ENCODE measurements around the gene GDI1. TPM values are rescaled to one million over a fixed set of nuclear protein-coding genes. Genes with fewer than 3 reads are reported as not detected.

Gene GDI1
- total and polyA plus RNA-seq, 2 of the 8 experiments (the other 6 are each of a cell fraction or from before 2014, with no cell fraction given): 83.1 to 136 TPM

DNA sequence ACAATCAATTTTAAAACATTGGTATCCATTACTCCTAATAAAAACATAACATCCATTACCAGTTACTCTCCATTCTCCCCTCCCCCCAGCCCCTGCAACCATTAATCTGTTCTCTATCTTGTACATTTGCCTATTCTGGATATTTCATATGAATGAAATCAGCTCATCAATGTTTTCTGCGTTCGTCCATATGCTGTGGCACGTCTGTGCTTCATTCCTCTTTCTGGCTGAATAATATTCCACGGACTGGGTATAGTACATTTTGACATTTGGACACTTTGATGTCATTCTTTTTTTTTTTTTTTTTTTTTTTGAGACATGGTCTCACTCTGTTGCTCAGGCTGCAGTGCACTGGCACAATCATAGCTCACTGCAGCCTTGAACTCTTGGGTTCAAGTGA is 33.1 kb upstream of the GDI1 start:
- H3K14ac ChIP-seq (ENCODE audit: insufficient read length): no peak overlapping the region
- H4K91ac ChIP-seq (replicated peaks; ENCODE audit: insufficient read length, low read length): no peak overlapping the region
- H4K20me1 ChIP-seq (replicated peaks in 1 of 2; ENCODE audit: control insufficient read depth in 1 of 2, insufficient read depth in 2 of 2, low read length in 2 of 2): peaks cover 3 to 4% of the 10 kb centered on the region in 2 experiments
- H3K27ac ChIP-seq (ENCODE audit: low read depth, low read length): no peak overlapping the region
- no peak overlapping the region for H2AFZ ChIP-seq (ENCODE audit: low read length)
- H3K4ac ChIP-seq (replicated peaks; ENCODE audit: insufficient read length, low read depth, low read length): no peak overlapping the region
- WGBS, 2 experiments (ENCODE audit: extremely low coverage in 1 of 2, insufficient coverage in 1 of 2, insufficient read length in 1 of 2, insufficient replicate concordance in 2 of 2, low coverage in 1 of 2, low lambda C conversion rate in 2 of 2, missing lambda C conversion rate in 1 of 2): 98% methylated on average over 4 of the region's 4 CpGs; no CpG with 5 or more reads in 1 of the 2 experiments
- no peaks in the 10 kb centered on the region for H3K79me1 ChIP-seq (ENCODE audit: low read depth, low read length)
- no peak overlapping the region for H2BK20ac ChIP-seq (ENCODE audit: low read length)
- no peak overlapping the region for H3K18ac ChIP-seq (ENCODE audit: extremely low read depth, low read length)
- no peak overlapping the region for H2AK5ac ChIP-seq (ENCODE audit: low read depth, low read length)
- ChIA-PET CTCF (ENCODE audit: partially characterized antibody) (no interaction called here), POLR2A (ENCODE audit: partially characterized antibody) (interaction anchor here (7.9 kb wide), 1 partner anchor 15 kb away, joined by 76 read pairs; no protein-coding TSS in a partner anchor)
- H3K4me2 ChIP-seq (ENCODE audit: insufficient read depth in 1 of 2, low read depth in 2 of 2, low read length in 2 of 2): no peak overlapping the region
- H3K4me1 ChIP-seq (replicated peaks in 1 of 4; ENCODE audit: control insufficient read depth in 3 of 4, insufficient read depth in 4 of 4, low read length in 3 of 4): peaks cover 0 to 9% (median 1%) of the 10 kb centered on the region in 4 experiments; a peak in 3 of 7 replicates
- no peak overlapping the region for H4K5ac ChIP-seq (ENCODE audit: insufficient read length, low read depth, low read length)
- H4K8ac ChIP-seq (ENCODE audit: extremely low read depth, insufficient read depth, low read length): no peak overlapping the region
- no peaks in the 10 kb centered on the region for H3K9me3 ChIP-seq (ENCODE audit: insufficient read depth in 2 of 2, low read depth in 1 of 2, low read length in 1 of 2)
- no peak overlapping the region for H3K56ac ChIP-seq (replicated peaks; ENCODE audit: insufficient read length, low read depth, low read length)
- H3K27me3 ChIP-seq (replicated peaks in 1 of 4; ENCODE audit: control insufficient read depth in 3 of 4, extremely low read depth in 1 of 4, insufficient read depth in 3 of 4, low read length in 3 of 4): no peaks in the 10 kb centered on the region
- H3K9ac ChIP-seq (replicated peaks in 1 of 4; ENCODE audit: extremely low read depth in 1 of 4, low read depth in 3 of 4, low read length in 3 of 4): no peak overlapping the region
- peaks cover 0 to 8% of the 10 kb centered on the region in 2 experiments; a peak in 2 of 4 replicates for H3K79me2 ChIP-seq (ENCODE audit: control insufficient read depth in 1 of 2, insufficient read depth in 2 of 2, low read length in 2 of 2)
- no peak overlapping the region for H2BK120ac ChIP-seq (replicated peaks; ENCODE audit: low read depth, low read length)
- H3K4me3 ChIP-seq (ENCODE audit: extremely low read depth in 1 of 4, insufficient read depth in 2 of 4, low read depth in 3 of 4, low read length in 4 of 4): no peak overlapping the region
- FAIRE-seq (no peak), DNase-seq (ENCODE audit: low read depth in 1 of 2, low spot score in 2 of 2) (no peak)
- no peak overlapping the region for H2BK12ac ChIP-seq (ENCODE audit: low read depth, low read length)
- no peak overlapping the region for H2BK5ac ChIP-seq (ENCODE audit: low read depth, low read length)
- peaks cover 13 to 25% (median 19%) of the 10 kb centered on the region in 4 experiments for H3K36me3 ChIP-seq (ENCODE audit: control insufficient read depth in 2 of 4, insufficient read depth in 4 of 4, low read length in 3 of 4)
- H3K23me2 ChIP-seq (ENCODE audit: low read depth, low read length): peaks cover 6% of the 10 kb centered on the region; the same call in 1 of the 2 replicates
- H3K23ac ChIP-seq (ENCODE audit: insufficient read length): no peak overlapping the region
- no peak overlapping the region for H2BK15ac ChIP-seq (ENCODE audit: low read length)
- TF ChIP-seq RXRA (IDR thresholded peaks at IDR 0.05; ENCODE audit: insufficient read depth, low read depth, low read length) (no peak), BACH1 (IDR thresholded peaks at IDR 0.05; ENCODE audit: low read length) (no peak), SUZ12 (IDR thresholded peaks at IDR 0.05; ENCODE audit: low read length) (no peak), ZNF274 (IDR thresholded peaks at IDR 0.05; ENCODE audit: borderline replicate concordance, extremely low read depth, low read length) (no peak), EP300 (IDR thresholded peaks at IDR 0.05; ENCODE audit: borderline replicate concordance in 1 of 2, low read depth in 2 of 2, low read length in 2 of 2) (no peak), CREB1 (IDR thresholded peaks at IDR 0.05) (no peak), CEBPB (IDR thresholded peaks at IDR 0.05; ENCODE audit: low read depth, low read length) (no peak), TCF12 (IDR thresholded peaks at IDR 0.05; ENCODE audit: low read depth, low read length) (no peak), BRCA1 (IDR thresholded peaks at IDR 0.05; ENCODE audit: low read depth, low read length) (no peak), FOSL1 (IDR thresholded peaks at IDR 0.05; ENCODE audit: insufficient read depth, low read depth, low read length) (no peak), KDM5A (IDR thresholded peaks at IDR 0.05; ENCODE audit: low read length) (no peak)

Measured in H1 (cell line).